ENCODE data around the gene CWC25. TPM values are rescaled to one million over a fixed set of nuclear protein-coding genes. Genes with fewer than 3 reads are reported as not detected.

The CWC25 gene
- polyA plus RNA-seq, 1 donor (not counting 4 experiments of a cell fraction or from before 2014, with no cell fraction given), result 14.9 TPM

DNA sequence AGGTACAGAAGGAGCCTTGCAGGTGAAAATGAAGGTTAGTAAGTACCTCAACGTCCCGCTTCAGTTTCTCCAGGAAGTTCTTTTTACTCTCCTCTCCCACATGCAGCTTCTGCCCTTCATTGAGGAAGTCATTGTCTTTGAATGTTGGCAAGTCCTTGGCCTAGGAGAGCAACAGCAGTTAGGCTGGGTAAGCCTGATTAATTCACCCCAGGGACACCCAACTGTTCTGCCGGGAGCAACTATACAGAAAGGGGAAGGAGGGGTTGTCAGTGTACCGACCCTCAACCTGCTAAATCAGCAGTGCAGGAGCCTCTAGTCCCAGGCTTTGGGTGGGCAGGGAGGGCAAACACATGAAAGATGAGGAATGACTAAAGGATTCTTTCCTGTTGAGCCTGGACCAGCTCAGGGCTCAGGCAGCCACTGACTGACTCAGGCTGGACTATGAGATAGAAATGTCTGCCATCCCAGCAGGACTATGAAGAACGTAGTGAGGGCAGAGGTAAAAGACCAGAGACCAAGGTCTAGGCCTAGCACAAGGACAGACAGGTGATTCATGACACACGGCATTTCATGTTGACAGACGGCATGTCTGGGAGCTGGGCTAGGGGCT is 47.4 kb downstream of the CWC25 start:
- Histone ChIP-seq H2AFZ (ENCODE audit: control insufficient read depth, low read length) (no peak overlapping the region), H3K9me3 (ENCODE audit: control insufficient read depth, low read depth, low read length) (no peaks in the 10 kb centered on the region), H3K9me1 (ENCODE audit: control insufficient read depth, extremely low read depth, insufficient read depth, low read length) (no peaks in the 10 kb centered on the region), H3K4me3 (ENCODE audit: control insufficient read depth in 2 of 3, extremely low read depth in 1 of 3, insufficient read depth in 2 of 3, low read depth in 1 of 3, low read length in 3 of 3) (no peak overlapping the region), H3K36me3 (ENCODE audit: control insufficient read depth in 2 of 2, extremely low read depth in 1 of 2, insufficient read depth in 2 of 2, low read length in 2 of 2) (peaks cover 39 to 52% of the 10 kb centered on the region in 2 experiments), H3K9ac (ENCODE audit: control insufficient read depth, extremely low read depth, insufficient read depth, low read length) (no peak overlapping the region), H3K27me3 (ENCODE audit: control insufficient read depth, extremely low read depth, insufficient read depth, low read length) (no peaks in the 10 kb centered on the region), H3K27ac (ENCODE audit: control insufficient read depth, insufficient read depth, low read length) (no peak overlapping the region), H3K79me2 (ENCODE audit: control insufficient read depth, insufficient read depth, low read length) (no peaks in the 10 kb centered on the region), H4K20me1 (ENCODE audit: control insufficient read depth, extremely low read depth, insufficient read depth, low read length) (peaks cover 2% of the 10 kb centered on the region), H3K4me1 (ENCODE audit: control insufficient read depth, extremely low read depth, insufficient read depth, low read length) (no peaks in the 10 kb centered on the region), H3K4me2 (ENCODE audit: control insufficient read depth, extremely low read depth, insufficient read depth, low read depth, low read length) (no peak overlapping the region)
- DNase-seq (ENCODE audit: low read depth, low spot score) (no peak), FAIRE-seq (no peak)
- dilution Hi-C loops (cut with MboI; ENCODE audit: extremely low pct_ligation_motif_present, low sequenced_read_pairs), result no loop called here
- TF ChIP-seq, protein P1, sequence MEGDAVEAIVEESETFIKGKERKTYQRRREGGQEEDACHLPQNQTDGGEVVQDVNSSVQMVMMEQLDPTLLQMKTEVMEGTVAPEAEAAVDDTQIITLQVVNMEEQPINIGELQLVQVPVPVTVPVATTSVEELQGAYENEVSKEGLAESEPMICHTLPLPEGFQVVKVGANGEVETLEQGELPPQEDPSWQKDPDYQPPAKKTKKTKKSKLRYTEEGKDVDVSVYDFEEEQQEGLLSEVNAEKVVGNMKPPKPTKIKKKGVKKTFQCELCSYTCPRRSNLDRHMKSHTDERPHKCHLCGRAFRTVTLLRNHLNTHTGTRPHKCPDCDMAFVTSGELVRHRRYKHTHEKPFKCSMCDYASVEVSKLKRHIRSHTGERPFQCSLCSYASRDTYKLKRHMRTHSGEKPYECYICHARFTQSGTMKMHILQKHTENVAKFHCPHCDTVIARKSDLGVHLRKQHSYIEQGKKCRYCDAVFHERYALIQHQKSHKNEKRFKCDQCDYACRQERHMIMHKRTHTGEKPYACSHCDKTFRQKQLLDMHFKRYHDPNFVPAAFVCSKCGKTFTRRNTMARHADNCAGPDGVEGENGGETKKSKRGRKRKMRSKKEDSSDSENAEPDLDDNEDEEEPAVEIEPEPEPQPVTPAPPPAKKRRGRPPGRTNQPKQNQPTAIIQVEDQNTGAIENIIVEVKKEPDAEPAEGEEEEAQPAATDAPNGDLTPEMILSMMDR (optimal IDR thresholded peaks at IDR 0.05 in 1 of 3, IDR thresholded peaks at IDR 0.05 in 1 of 3, conservative IDR thresholded peaks at IDR 0.05 in 1 of 3; ENCODE audit: extremely low read depth in 1 of 3, insufficient read depth in 2 of 3, low read length in 3 of 3), result no peak
- TF ChIP-seq EZH2 (IDR thresholded peaks at IDR 0.05; ENCODE audit: low read length), result no peak

DNA sequence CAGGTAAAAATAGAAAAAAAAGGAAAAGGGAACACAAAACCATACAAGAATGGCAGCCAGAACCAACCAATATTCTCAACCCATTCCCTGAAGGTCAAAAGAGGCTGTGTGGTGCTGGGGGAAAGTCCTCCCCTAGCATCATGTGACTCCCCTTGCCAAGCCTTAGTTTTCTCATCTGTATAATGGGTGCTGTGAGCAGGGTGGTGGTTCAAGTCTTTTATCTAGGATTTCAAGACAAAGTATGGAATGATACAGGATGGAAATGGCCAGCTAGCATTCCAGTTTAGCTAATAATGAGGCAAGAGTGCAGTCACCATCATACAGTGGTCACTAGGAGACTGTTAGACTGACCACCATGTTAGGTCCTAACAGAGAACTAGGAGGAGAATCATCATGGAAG is 51.9 kb downstream of the CWC25 start:
- no peak overlapping the region for H3K27ac ChIP-seq (ENCODE audit: control insufficient read depth, insufficient read depth, low read length)
- dilution Hi-C loops (cut with MboI; ENCODE audit: extremely low pct_ligation_motif_present, low sequenced_read_pairs), result no loop called here
- H3K4me2 ChIP-seq (ENCODE audit: control insufficient read depth, extremely low read depth, insufficient read depth, low read depth, low read length), result no peak overlapping the region
- DNase-seq (ENCODE audit: low read depth, low spot score), result no peak
- TF ChIP-seq, protein P1 (optimal IDR thresholded peaks at IDR 0.05 in 1 of 3, IDR thresholded peaks at IDR 0.05 in 1 of 3, conservative IDR thresholded peaks at IDR 0.05 in 1 of 3; ENCODE audit: extremely low read depth in 1 of 3, insufficient read depth in 2 of 3, low read length in 3 of 3), result no peak
- no peak for TF ChIP-seq EZH2 (IDR thresholded peaks at IDR 0.05; ENCODE audit: low read length)
- H3K9me1 ChIP-seq (ENCODE audit: control insufficient read depth, extremely low read depth, insufficient read depth, low read length), result no peaks in the 10 kb centered on the region
- no peaks in the 10 kb centered on the region for H3K4me1 ChIP-seq (ENCODE audit: control insufficient read depth, extremely low read depth, insufficient read depth, low read length)
- FAIRE-seq, result no peak
- H2AFZ ChIP-seq (ENCODE audit: control insufficient read depth, low read length), result no peak overlapping the region
- H3K9ac ChIP-seq (ENCODE audit: control insufficient read depth, extremely low read depth, insufficient read depth, low read length), result no peak overlapping the region
- no peaks in the 10 kb centered on the region for H3K9me3 ChIP-seq (ENCODE audit: control insufficient read depth, low read depth, low read length)
- no peaks in the 10 kb centered on the region for H4K20me1 ChIP-seq (ENCODE audit: control insufficient read depth, extremely low read depth, insufficient read depth, low read length)
- no peaks in the 10 kb centered on the region for H3K79me2 ChIP-seq (ENCODE audit: control insufficient read depth, insufficient read depth, low read length)
- no peaks in the 10 kb centered on the region for H3K27me3 ChIP-seq (ENCODE audit: control insufficient read depth, extremely low read depth, insufficient read depth, low read length)
- H3K36me3 ChIP-seq (ENCODE audit: control insufficient read depth in 2 of 2, extremely low read depth in 1 of 2, insufficient read depth in 2 of 2, low read length in 2 of 2), result peaks cover 26 to 32% of the 10 kb centered on the region in 2 experiments
- H3K4me3 ChIP-seq (ENCODE audit: control insufficient read depth in 2 of 3, extremely low read depth in 1 of 3, insufficient read depth in 2 of 3, low read depth in 1 of 3, low read length in 3 of 3), result no peak overlapping the region
